KMS-11 (cell line): ENCODE data around the gene UMOD.

Source experiments
- H2AFZ ChIP-seq: fragments of 200-600 bp; sonication (generic); 2 replicates; pipeline ENCODE4 v1.6.1; 2016; ENCODE audit warnings: antibody characterized with exemption, mixed run types, low read depth
- H3K27ac ChIP-seq: fragments of 200-600 bp; sonication (generic); 2 replicates; pipeline ENCODE4 v1.6.1; 2016; ENCODE audit warnings: mild to moderate bottlenecking, mixed run types
- H3K27me3 ChIP-seq: fragments of 200-600 bp; sonication (generic); 2 replicates; pipeline ENCODE4 v1.6.1; 2017; ENCODE audit warnings: mild to moderate bottlenecking, low read depth, mixed run types, moderate library complexity; ENCODE audit not compliant: insufficient read depth
- H3K36me3 ChIP-seq: fragments of 200-600 bp; sonication (generic); 2 replicates; pipeline ENCODE4 v1.6.1; 2017; ENCODE audit warnings: mild to moderate bottlenecking, mixed run types; ENCODE audit not compliant: insufficient read depth
- H3K4me1 ChIP-seq: fragments of 200-600 bp; sonication (generic); 2 replicates; pipeline ENCODE4 v1.6.1; 2016; ENCODE audit warnings: mild to moderate bottlenecking, low read depth, mixed run types; ENCODE audit not compliant: poor library complexity, severe bottlenecking
- H3K4me2 ChIP-seq: fragments of 200-600 bp; sonication (generic); 2 replicates; pipeline ENCODE4 v1.7.0; 2016; ENCODE audit warnings: mild to moderate bottlenecking, mixed run types
- H3K4me3 ChIP-seq: fragments of 200-600 bp; sonication (generic); IDR thresholded peaks from 2 replicates; pipeline ENCODE4 v1.6.1; 2017; ENCODE audit warnings: low read depth, low read length, mixed read lengths; ENCODE audit not compliant: insufficient read depth
- H3K79me2 ChIP-seq: fragments of 200-600 bp; sonication (generic); 2 replicates; pipeline ENCODE4 v1.6.1; 2016; ENCODE audit warnings: low read depth, mixed run types; ENCODE audit not compliant: insufficient read depth
- H3K9ac ChIP-seq: fragments of 200-600 bp; sonication (generic); 2 replicates; pipeline ENCODE4 v1.6.1; 2016; ENCODE audit warnings: mild to moderate bottlenecking, mixed run types
- H4K20me1 ChIP-seq: fragments of 200-600 bp; sonication (generic); 2 replicates; pipeline ENCODE4 v1.6.1; 2016; ENCODE audit warnings: mild to moderate bottlenecking, mixed run types; ENCODE audit not compliant: insufficient read depth
- CTCF ChIP-seq: fragments of 200-600 bp; sonication (generic); conservative IDR thresholded peaks from 2 replicates; pipeline ENCODE4 v1.6.1; 2017; ENCODE audit warnings: low read depth, mild to moderate bottlenecking, antibody characterized with exemption, low read length, moderate library complexity, mixed read lengths

Gene UMOD

GRCh38 chr16:20391045-20391444 lies 38.5 kb upstream of the UMOD start:
- no peaks in the 10 kb centered on the region for H3K27me3 ChIP-seq
- H3K4me2 ChIP-seq: no peak overlapping the region
- H3K36me3 ChIP-seq: no peaks in the 10 kb centered on the region
- H4K20me1 ChIP-seq: no peaks in the 10 kb centered on the region
- H3K9ac ChIP-seq: no peak overlapping the region
- H3K4me1 ChIP-seq: no peaks in the 10 kb centered on the region
- H3K27ac ChIP-seq: no peak overlapping the region
- no peak overlapping the region for H2AFZ ChIP-seq
- no peaks in the 10 kb centered on the region for H3K79me2 ChIP-seq
- H3K4me3 ChIP-seq: no peak overlapping the region
- TF ChIP-seq CTCF: no peak

GRCh38 chr16:20388854-20389253 lies 36.3 kb upstream of the UMOD start:
- H3K4me2 ChIP-seq: no peak overlapping the region
- no peak overlapping the region for H3K27ac ChIP-seq
- TF ChIP-seq CTCF: no peak

GRCh38 chr16:20387978-20388377 lies 35.5 kb upstream of the UMOD start:
- no peaks in the 10 kb centered on the region for H3K36me3 ChIP-seq
- no peak overlapping the region for H3K4me2 ChIP-seq
- H3K9ac ChIP-seq: no peak overlapping the region

More at GRCh38 chr16:20388854-20389253, 36.3 kb upstream of the UMOD start:
- Histone ChIP-seq H3K27me3 (no peaks in the 10 kb centered on the region), H3K4me1 (no peaks in the 10 kb centered on the region), H3K36me3 (no peaks in the 10 kb centered on the region), H3K79me2 (no peaks in the 10 kb centered on the region), H3K4me3 (no peak overlapping the region), H2AFZ (no peak overlapping the region), H3K9ac (no peak overlapping the region), H4K20me1 (no peaks in the 10 kb centered on the region)

GRCh38 chr16:20385844-20386832 lies 33.6 kb upstream of the UMOD start:
- no peak overlapping the region for H3K27ac ChIP-seq
- H3K36me3 ChIP-seq: no peaks in the 10 kb centered on the region
- H3K4me1 ChIP-seq: no peaks in the 10 kb centered on the region
- H4K20me1 ChIP-seq: no peaks in the 10 kb centered on the region
- H3K9ac ChIP-seq: no peak overlapping the region
- H2AFZ ChIP-seq: no peak overlapping the region
- TF ChIP-seq CTCF: peak; percentile 91
- no peak overlapping the region for H3K4me3 ChIP-seq
- no peaks in the 10 kb centered on the region for H3K27me3 ChIP-seq
- no peaks in the 10 kb centered on the region for H3K79me2 ChIP-seq
- no peak overlapping the region for H3K4me2 ChIP-seq

More at GRCh38 chr16:20387978-20388377, 35.5 kb upstream of the UMOD start:
- Histone ChIP-seq H3K79me2 (no peaks in the 10 kb centered on the region), H3K27me3 (no peaks in the 10 kb centered on the region), H3K4me3 (no peak overlapping the region), H3K27ac (no peak overlapping the region), H2AFZ (no peak overlapping the region), H4K20me1 (no peaks in the 10 kb centered on the region), H3K4me1 (no peaks in the 10 kb centered on the region)
- TF ChIP-seq CTCF: no peak
